ENCODE data around the gene COL26A1.
"Not testable (repeated sequence)": the region's sequence is repeated elsewhere in the genome, so short reads cannot be mapped to it uniquely, and the experiment has no call there.

The COL26A1 gene

GRCh38 chr7:101559586-101559985 is 196.9 kb downstream of the COL26A1 start:
- Histone ChIP-seq H3K4me1 (ENCODE audit: insufficient read depth, low read length) (no peaks in the 10 kb centered on the region), H3K9me3 (ENCODE audit: insufficient read depth, low read depth, low read length) (no peaks in the 10 kb centered on the region), H3K4me3 (ENCODE audit: low read length) (no peak overlapping the region), H3K27me3 (ENCODE audit: insufficient read depth, low read length) (no peaks in the 10 kb centered on the region), H3K36me3 (ENCODE audit: insufficient read depth, low read depth, low read length) (no peaks in the 10 kb centered on the region), H3K9ac (ENCODE audit: low read depth, low read length) (no peak overlapping the region), H3K27ac (ENCODE audit: low read length) (no peak overlapping the region)

- not testable (repeated sequence) for H3K27me3 ChIP-seq (ENCODE audit: insufficient read depth, low read length); H3K4me3 ChIP-seq (ENCODE audit: low read length); H3K9me3 ChIP-seq (ENCODE audit: insufficient read depth, low read depth, low read length); H3K4me1 ChIP-seq (ENCODE audit: insufficient read depth, low read length); H3K9ac ChIP-seq (ENCODE audit: low read depth, low read length); H3K36me3 ChIP-seq (ENCODE audit: insufficient read depth, low read depth, low read length); H3K27ac ChIP-seq (ENCODE audit: low read length)
These were observed 197.3 kb downstream of the COL26A1 start for GRCh38 chr7:101560021-101560420.

GRCh38 chr7:101560856-101561255 is 198.2 kb downstream of the COL26A1 start:
- H3K4me1 ChIP-seq (ENCODE audit: insufficient read depth, low read length): no peaks in the 10 kb centered on the region
- H3K36me3 ChIP-seq (ENCODE audit: insufficient read depth, low read depth, low read length): no peaks in the 10 kb centered on the region
- H3K9ac ChIP-seq (ENCODE audit: low read depth, low read length): no peak overlapping the region
- no peaks in the 10 kb centered on the region for H3K9me3 ChIP-seq (ENCODE audit: insufficient read depth, low read depth, low read length)
- H3K27me3 ChIP-seq (ENCODE audit: insufficient read depth, low read length): no peaks in the 10 kb centered on the region
- no peak overlapping the region for H3K4me3 ChIP-seq (ENCODE audit: low read length)
- no peak overlapping the region for H3K27ac ChIP-seq (ENCODE audit: low read length)

GRCh38 chr7:101561293-101561692 is 198.6 kb downstream of the COL26A1 start:
- H3K4me3 ChIP-seq (ENCODE audit: low read length); H3K27me3 ChIP-seq (ENCODE audit: insufficient read depth, low read length); H3K27ac ChIP-seq (ENCODE audit: low read length); H3K4me1 ChIP-seq (ENCODE audit: insufficient read depth, low read length); H3K9me3 ChIP-seq (ENCODE audit: insufficient read depth, low read depth, low read length); H3K36me3 ChIP-seq (ENCODE audit: insufficient read depth, low read depth, low read length); H3K9ac ChIP-seq (ENCODE audit: low read depth, low read length): not testable (repeated sequence)

GRCh38 chr7:101562531-101563197 is 200.0 kb downstream of the COL26A1 start:
- H3K9ac ChIP-seq (ENCODE audit: low read depth, low read length): no peak overlapping the region
- no peaks in the 10 kb centered on the region for H3K27me3 ChIP-seq (ENCODE audit: insufficient read depth, low read length)
- no peaks in the 10 kb centered on the region for H3K9me3 ChIP-seq (ENCODE audit: insufficient read depth, low read depth, low read length)
- no peaks in the 10 kb centered on the region for H3K4me1 ChIP-seq (ENCODE audit: insufficient read depth, low read length)
- H3K27ac ChIP-seq (ENCODE audit: low read length): no peak overlapping the region
- H3K36me3 ChIP-seq (ENCODE audit: insufficient read depth, low read depth, low read length): no peaks in the 10 kb centered on the region
- no peak overlapping the region for H3K4me3 ChIP-seq (ENCODE audit: low read length)

GRCh38 chr7:101563198-101563901 is 200.7 kb downstream of the COL26A1 start:
- Histone ChIP-seq H3K4me1 (ENCODE audit: insufficient read depth, low read length) (no peaks in the 10 kb centered on the region), H3K9me3 (ENCODE audit: insufficient read depth, low read depth, low read length) (no peaks in the 10 kb centered on the region), H3K36me3 (ENCODE audit: insufficient read depth, low read depth, low read length) (no peaks in the 10 kb centered on the region), H3K4me3 (ENCODE audit: low read length) (no peak overlapping the region), H3K9ac (ENCODE audit: low read depth, low read length) (no peak overlapping the region), H3K27ac (ENCODE audit: low read length) (no peak overlapping the region), H3K27me3 (ENCODE audit: insufficient read depth, low read length) (no peaks in the 10 kb centered on the region)

- Histone ChIP-seq H3K4me3 (ENCODE audit: low read length) (no peak overlapping the region), H3K27me3 (ENCODE audit: insufficient read depth, low read length) (no peaks in the 10 kb centered on the region), H3K9ac (ENCODE audit: low read depth, low read length) (no peak overlapping the region), H3K9me3 (ENCODE audit: insufficient read depth, low read depth, low read length) (no peaks in the 10 kb centered on the region), H3K27ac (ENCODE audit: low read length) (no peak overlapping the region), H3K36me3 (ENCODE audit: insufficient read depth, low read depth, low read length) (no peaks in the 10 kb centered on the region), H3K4me1 (ENCODE audit: insufficient read depth, low read length) (no peaks in the 10 kb centered on the region)
These were observed 201.5 kb downstream of the COL26A1 start for GRCh38 chr7:101563943-101564777.

- Histone ChIP-seq H3K4me3 (ENCODE audit: low read length) (no peak overlapping the region), H3K4me1 (ENCODE audit: insufficient read depth, low read length) (no peaks in the 10 kb centered on the region), H3K27ac (ENCODE audit: low read length) (no peak overlapping the region), H3K27me3 (ENCODE audit: insufficient read depth, low read length) (no peaks in the 10 kb centered on the region), H3K9ac (ENCODE audit: low read depth, low read length) (no peak overlapping the region), H3K36me3 (ENCODE audit: insufficient read depth, low read depth, low read length) (no peaks in the 10 kb centered on the region), H3K9me3 (ENCODE audit: insufficient read depth, low read depth, low read length) (no peaks in the 10 kb centered on the region)
These were observed 202.1 kb downstream of the COL26A1 start for GRCh38 chr7:101564778-101565211.

- no peak overlapping the region for H3K4me3 ChIP-seq (ENCODE audit: low read length)
- no peak overlapping the region for H3K9ac ChIP-seq (ENCODE audit: low read depth, low read length)
- H3K27me3 ChIP-seq (ENCODE audit: insufficient read depth, low read length): no peaks in the 10 kb centered on the region
- H3K36me3 ChIP-seq (ENCODE audit: insufficient read depth, low read depth, low read length): no peaks in the 10 kb centered on the region
- H3K4me1 ChIP-seq (ENCODE audit: insufficient read depth, low read length): no peaks in the 10 kb centered on the region
- H3K9me3 ChIP-seq (ENCODE audit: insufficient read depth, low read depth, low read length): no peaks in the 10 kb centered on the region
- H3K27ac ChIP-seq (ENCODE audit: low read length): no peak overlapping the region
These were observed 203.0 kb downstream of the COL26A1 start for GRCh38 chr7:101565601-101566209.

- Histone ChIP-seq H3K36me3 (ENCODE audit: insufficient read depth, low read depth, low read length) (no peaks in the 10 kb centered on the region), H3K4me3 (ENCODE audit: low read length) (no peak overlapping the region), H3K9ac (ENCODE audit: low read depth, low read length) (no peak overlapping the region), H3K27ac (ENCODE audit: low read length) (no peak overlapping the region), H3K27me3 (ENCODE audit: insufficient read depth, low read length) (no peaks in the 10 kb centered on the region), H3K9me3 (ENCODE audit: insufficient read depth, low read depth, low read length) (0 out of 2 replicates have a peak, but pooled peaks cover under 1% of the 10 kb centered on the region), H3K4me1 (ENCODE audit: insufficient read depth, low read length) (no peaks in the 10 kb centered on the region)
These were observed 204.6 kb downstream of the COL26A1 start for GRCh38 chr7:101567230-101567629.

GRCh38 chr7:101572156-101572555 is 209.5 kb downstream of the COL26A1 start:
- Histone ChIP-seq H3K27me3 (ENCODE audit: insufficient read depth, low read length) (no peaks in the 10 kb centered on the region), H3K4me1 (ENCODE audit: insufficient read depth, low read length) (peaks cover 14% of the 10 kb centered on the region; the same call in 1 of the 2 replicates), H3K36me3 (ENCODE audit: insufficient read depth, low read depth, low read length) (no peaks in the 10 kb centered on the region), H3K4me3 (ENCODE audit: low read length) (no peak overlapping the region), H3K9me3 (ENCODE audit: insufficient read depth, low read depth, low read length) (peaks cover 25% of the 10 kb centered on the region), H3K9ac (ENCODE audit: low read depth, low read length) (no peak overlapping the region), H3K27ac (ENCODE audit: low read length) (no peak overlapping the region)
